OCI-LY3 (cell line): Measurements from ENCODE around the gene RPLP2.

Experiments used
- EZH2phosphoT487 ChIP-seq: fragments of 200-600 bp; shearing (Covaris generic); IDR thresholded peaks from 2 replicates; pipeline ENCODE4 v1.6.1; 2018; ENCODE audit warnings: antibody characterized with exemption, mixed run types, low read depth
- TF ChIP-seq, protein P1 (sequence below): fragments of 200-600, 300-600 bp; sonication (generic); IDR thresholded peaks from 2 replicates; pipeline ENCODE4 v1.5.1; 2014; ENCODE audit warnings: antibody characterized with exemption, low read length, low read depth

DNA sequence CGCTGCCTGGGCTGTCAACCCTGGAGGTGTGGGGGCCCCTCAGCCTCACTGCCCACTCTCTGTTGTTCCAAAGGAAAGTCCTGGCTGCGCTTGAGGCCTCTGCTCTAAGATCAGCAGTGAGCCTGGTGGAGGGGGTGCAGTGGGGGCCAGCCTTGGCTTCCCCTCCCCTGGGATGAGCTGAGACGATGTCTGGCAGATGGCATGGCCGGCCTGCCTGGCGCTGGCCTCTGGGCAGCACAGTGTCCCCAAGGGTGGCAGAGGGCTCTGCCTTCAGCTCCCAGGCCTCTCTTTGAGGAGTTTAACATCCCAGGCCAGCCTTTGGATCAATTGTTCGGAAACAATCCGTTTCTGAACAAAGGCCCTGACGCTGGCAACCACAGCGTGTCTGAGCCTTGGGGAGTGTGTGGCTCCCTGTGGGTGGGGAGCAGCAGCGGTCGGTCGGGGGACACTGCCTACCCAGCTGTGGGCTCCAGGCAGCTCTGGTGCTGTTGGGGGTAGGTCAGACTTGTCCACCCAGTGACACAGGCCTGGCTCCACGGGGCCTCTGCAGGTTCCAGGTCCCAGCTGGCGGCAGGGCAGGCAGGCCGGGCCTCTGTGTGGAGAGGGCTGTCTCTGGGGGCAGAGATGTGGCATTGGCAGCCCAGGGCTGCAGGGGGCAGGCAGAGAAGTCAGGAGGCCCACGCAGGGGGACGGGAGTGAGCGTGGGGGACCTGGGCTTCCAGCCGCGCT lies 45.0 kb downstream of the RPLP2 start:
- TF ChIP-seq, protein P1, sequence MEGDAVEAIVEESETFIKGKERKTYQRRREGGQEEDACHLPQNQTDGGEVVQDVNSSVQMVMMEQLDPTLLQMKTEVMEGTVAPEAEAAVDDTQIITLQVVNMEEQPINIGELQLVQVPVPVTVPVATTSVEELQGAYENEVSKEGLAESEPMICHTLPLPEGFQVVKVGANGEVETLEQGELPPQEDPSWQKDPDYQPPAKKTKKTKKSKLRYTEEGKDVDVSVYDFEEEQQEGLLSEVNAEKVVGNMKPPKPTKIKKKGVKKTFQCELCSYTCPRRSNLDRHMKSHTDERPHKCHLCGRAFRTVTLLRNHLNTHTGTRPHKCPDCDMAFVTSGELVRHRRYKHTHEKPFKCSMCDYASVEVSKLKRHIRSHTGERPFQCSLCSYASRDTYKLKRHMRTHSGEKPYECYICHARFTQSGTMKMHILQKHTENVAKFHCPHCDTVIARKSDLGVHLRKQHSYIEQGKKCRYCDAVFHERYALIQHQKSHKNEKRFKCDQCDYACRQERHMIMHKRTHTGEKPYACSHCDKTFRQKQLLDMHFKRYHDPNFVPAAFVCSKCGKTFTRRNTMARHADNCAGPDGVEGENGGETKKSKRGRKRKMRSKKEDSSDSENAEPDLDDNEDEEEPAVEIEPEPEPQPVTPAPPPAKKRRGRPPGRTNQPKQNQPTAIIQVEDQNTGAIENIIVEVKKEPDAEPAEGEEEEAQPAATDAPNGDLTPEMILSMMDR: no peak
- no peak for TF ChIP-seq EZH2phosphoT487
